ENCODE data around the gene KANSL1. TPM values are rescaled to one million over a fixed set of nuclear protein-coding genes. Genes with fewer than 3 reads are reported as not detected.

The KANSL1 gene
- total RNA-seq, 1 donor from 2014 or later: 152 TPM

GRCh38 chr17:46049656-46050055, 143.6 kb downstream of the KANSL1 start:
- no peak for ATAC-seq (ENCODE audit: low read depth)
- no peak for DNase-seq
- Mint-ChIP-seq H3K27ac (no peak overlapping the region), H3K36me3 (ENCODE audit: low read depth) (peaks cover 74% of the 10 kb centered on the region), H3K9me3 (no peaks in the 10 kb centered on the region), H3K4me3 (no peak overlapping the region), H3K27me3 (no peaks in the 10 kb centered on the region), H3K4me1 (peaks cover 1% of the 10 kb centered on the region)
- ChIA-PET CTCF (interaction anchor here (0.8 to 1.4 kb wide), 2 partner anchors 10 to 163 kb away, joined by 3 read pairs; no protein-coding TSS in a partner anchor), POLR2A (no interaction called here)
- TF ChIP-seq CTCF (IDR thresholded peaks at IDR 0.05): no peak
- intact Hi-C loops (cut with micrococcal nuclease): no loop called here

GRCh38 chr17:46047856-46048255, 145.4 kb downstream of the KANSL1 start:
- intact Hi-C loops (cut with micrococcal nuclease): no loop called here
- no peak overlapping the region for H3K4me3 Mint-ChIP-seq

GRCh38 chr17:46047398-46047797, 145.8 kb downstream of the KANSL1 start:
- peaks cover 4% of the 10 kb centered on the region for H3K4me1 Mint-ChIP-seq
- H3K27ac Mint-ChIP-seq: no peak overlapping the region
- H3K27me3 Mint-ChIP-seq: no peaks in the 10 kb centered on the region
- H3K9me3 Mint-ChIP-seq: no peaks in the 10 kb centered on the region
- DNase-seq (no peak), ATAC-seq (ENCODE audit: low read depth) (no peak)
- POLR2A ChIA-PET: no interaction called here
- no peak for TF ChIP-seq CTCF (IDR thresholded peaks at IDR 0.05)
- peaks cover 83% of the 10 kb centered on the region for H3K36me3 Mint-ChIP-seq (ENCODE audit: low read depth)
- H3K4me3 Mint-ChIP-seq: no peak overlapping the region
- intact Hi-C loops (cut with micrococcal nuclease): no loop called here
- CTCF ChIA-PET: interaction anchor here (0.8 to 1.6 kb wide), 3 partner anchors 44 to 166 kb away, joined by 3 read pairs; partner anchors contain the start of gene KANSL1

More at GRCh38 chr17:46047856-46048255, 145.4 kb downstream of the KANSL1 start:
- no peaks in the 10 kb centered on the region for H3K27me3 Mint-ChIP-seq
- no peaks in the 10 kb centered on the region for H3K9me3 Mint-ChIP-seq
- H3K27ac Mint-ChIP-seq: no peak overlapping the region
- CTCF ChIA-PET: interaction anchor here (1.4 to 1.6 kb wide), 2 partner anchors 145 to 165 kb away, joined by 3 read pairs; partner anchors contain the start of gene KANSL1
- peaks cover 4% of the 10 kb centered on the region for H3K4me1 Mint-ChIP-seq
- H3K36me3 Mint-ChIP-seq (ENCODE audit: low read depth): peaks cover 81% of the 10 kb centered on the region
- POLR2A ChIA-PET: no interaction called here
- ATAC-seq (ENCODE audit: low read depth) (no peak), DNase-seq (no peak)
- no peak for TF ChIP-seq CTCF (IDR thresholded peaks at IDR 0.05)

GRCh38 chr17:46046957-46047356, 146.3 kb downstream of the KANSL1 start:
- no peaks in the 10 kb centered on the region for H3K9me3 Mint-ChIP-seq
- POLR2A ChIA-PET: no interaction called here
- no peak overlapping the region for H3K27ac Mint-ChIP-seq

GRCh38 chr17:46045639-46046038, 147.6 kb downstream of the KANSL1 start:
- Mint-ChIP-seq H3K4me3 (no peak overlapping the region), H3K4me1 (peaks cover 2% of the 10 kb centered on the region), H3K9me3 (no peaks in the 10 kb centered on the region), H3K27ac (peak overlapping the region; percentile 26), H3K36me3 (ENCODE audit: low read depth) (peaks cover 78% of the 10 kb centered on the region), H3K27me3 (no peaks in the 10 kb centered on the region)
- TF ChIP-seq CTCF (IDR thresholded peaks at IDR 0.05): no peak
- no peak for DNase-seq
- intact Hi-C loops (cut with micrococcal nuclease): no loop called here
- no peak for ATAC-seq (ENCODE audit: low read depth)
- ChIA-PET POLR2A (no interaction called here), CTCF (interaction anchor here (2.3 to 3.9 kb wide), 2 partner anchors 44 to 169 kb away, joined by 16 to 49 read pairs; partner anchors contain the start of gene STH)

More at GRCh38 chr17:46046957-46047356, 146.3 kb downstream of the KANSL1 start:
- Mint-ChIP-seq H3K36me3 (ENCODE audit: low read depth) (peaks cover 84% of the 10 kb centered on the region), H3K27me3 (no peaks in the 10 kb centered on the region), H3K4me1 (peaks cover 4% of the 10 kb centered on the region), H3K4me3 (no peak overlapping the region)
- TF ChIP-seq CTCF (IDR thresholded peaks at IDR 0.05): no peak
- DNase-seq (no peak), ATAC-seq (ENCODE audit: low read depth) (no peak)
- CTCF ChIA-PET: interaction anchor here (0.8 to 1.6 kb wide), 3 partner anchors 43 to 166 kb away, joined by 3 read pairs; partner anchors contain the start of gene KANSL1
- intact Hi-C loops (cut with micrococcal nuclease): no loop called here

All from activated B cell treated with CpG ODN at 0.5 μM for 24 hours (primary cell).